RWPE1 (cell line): ENCODE results near the gene REEP5.
"Not testable (repeated sequence)": the region's sequence is repeated elsewhere in the genome, so short reads cannot be mapped to it uniquely, and the experiment has no call there.

Experiments
- CTCF ChIA-PET: fragments of 350-600 bp; sonication (Branson Sonifier 250); formaldehyde crosslinking; extraction: SDS; loops from one replicate; lab custom pipeline; 2021; lab: Yijun Ruan, JAX
- POLR2A ChIA-PET: fragments of 400-600 bp; formaldehyde crosslinking; extraction: SDS; loops from one replicate; lab custom pipeline; 2020; ENCODE audit warnings: antibody characterized with exemption; ENCODE audit not compliant: low non-redundant PET; lab: Yijun Ruan, JAX
- DNase-seq: peaks from one replicate; pipeline ENCODE4 v3.0.0; 2012; ENCODE audit warnings: low spot score
- H3K27ac ChIP-seq: fragments of 450-650 bp; 2 replicates; pipeline ENCODE4 v1.5.1; 2017
- CTCF ChIP-seq: fragments of 450-650 bp; conservative IDR thresholded peaks from 2 replicates; pipeline ENCODE4 v1.5.1; 2017; ENCODE audit warnings: low read depth, mild to moderate bottlenecking

The REEP5 gene

GRCh38 chr5:112860929-112861637 is 60.9 kb downstream of the REEP5 start, which contains the start of gene SRP19:
SRP19 (plus strand) TSS chr5:112861287; CDS start chr5:112861377, 90 bp downstream.
- DNase-seq: peak; percentile 99
- ChIA-PET CTCF (interaction anchor here (0.5 to 1.7 kb wide), 3 partner anchors 13 to 599 kb away, joined by 3 to 5 read pairs (median 4); no protein-coding TSS in a partner anchor), POLR2A (interaction anchor here (0.5 to 1.6 kb wide), 4 partner anchors 13 to 88 kb away, joined by 3 to 8 read pairs (median 6); partner anchors contain the start of gene REEP5)
- H3K27ac ChIP-seq: peak within 1 kb of the TSS; percentile 83
- no peak for TF ChIP-seq CTCF

- ChIA-PET CTCF (interaction anchor here (1.7 kb wide), 1 partner anchor 12 kb away, joined by 5 read pairs; no protein-coding TSS in a partner anchor), POLR2A (interaction anchor here (1.3 to 1.6 kb wide), 2 partner anchors 12 to 61 kb away, joined by 5 to 6 read pairs; partner anchors contain the start of gene REEP5)
- not testable (repeated sequence) for DNase-seq
- peak overlapping the region; percentile 83 for H3K27ac ChIP-seq
Observed at GRCh38 chr5:112860571-112860928, 61.5 kb downstream of the REEP5 start.

- no peak for DNase-seq
- ChIA-PET POLR2A (no interaction called here), CTCF (no interaction called here)
- TF ChIP-seq CTCF: no peak
- H3K27ac ChIP-seq: no peak overlapping the region
Observed at GRCh38 chr5:112857866-112858265, 64.2 kb downstream of the REEP5 start.

- TF ChIP-seq CTCF: no peak
- ChIA-PET CTCF (no interaction called here), POLR2A (no interaction called here)
- no peak for DNase-seq
- no peak overlapping the region for H3K27ac ChIP-seq
Observed at GRCh38 chr5:112854651-112855050, 67.4 kb downstream of the REEP5 start.

GRCh38 chr5:112849912-112850311 is 72.1 kb downstream of the REEP5 start:
- CTCF ChIA-PET: interaction anchor here (0.5 to 0.7 kb wide), 3 partner anchors 9 to 25 kb away, joined by 3 to 4 read pairs (median 3); no protein-coding TSS in a partner anchor

GRCh38 chr5:112848116-112848811 is 73.8 kb downstream of the REEP5 start:
- ChIA-PET POLR2A (interaction anchor here (0.8 kb wide), 1 partner anchor 12 kb away, joined by 5 read pairs; the partner anchor contains the start of gene SRP19), CTCF (interaction anchor here (0.5 to 1.6 kb wide), 27 partner anchors 9 to 1580 kb away, joined by 3 to 16 read pairs (median 4); partner anchors contain the start of genes DCP2, REEP5 and SRP19)
- TF ChIP-seq CTCF: peak; percentile 76
- H3K27ac ChIP-seq: no peak overlapping the region
- peak; percentile 62 for DNase-seq

More at GRCh38 chr5:112849912-112850311, 72.1 kb downstream of the REEP5 start:
- no peak overlapping the region for H3K27ac ChIP-seq
- DNase-seq: no peak
- no peak for TF ChIP-seq CTCF
- POLR2A ChIA-PET: no interaction called here
